HEK293T (cell line): ENCODE measurements around the gene SPTLC3.

Experiments used
- FOXA1 ChIP-seq: fragments of 450-650 bp; IDR thresholded peaks from 2 replicates; pipeline ENCODE4 v1.6.1; 2016; ENCODE audit warnings: mild to moderate bottlenecking
- HDGF ChIP-seq: fragments of 450-650 bp; IDR thresholded peaks from 2 replicates; pipeline ENCODE4 v1.6.1; 2017; ENCODE audit warnings: antibody characterized with exemption, borderline replicate concordance
- NFRKB ChIP-seq: fragments of 450-650 bp; IDR thresholded peaks from 2 replicates; pipeline ENCODE4 v1.6.1; 2016; ENCODE audit warnings: mild to moderate bottlenecking, moderate library complexity
- SP1 ChIP-seq: fragments of 450-650 bp; IDR thresholded peaks from 2 replicates; pipeline ENCODE4 v1.6.1; 2017
- SUZ12 ChIP-seq: fragments of 450-650 bp; IDR thresholded peaks from 2 replicates; pipeline ENCODE4 v1.6.1; 2016; ENCODE audit warnings: mild to moderate bottlenecking
- TARDBP ChIP-seq: fragments of 450-650 bp; IDR thresholded peaks from 2 replicates; pipeline ENCODE4 v1.6.1; 2016

GRCh38 chr20:13216533-13216932 is 207.8 kb downstream of the SPTLC3 start:
- TF ChIP-seq HDGF (no peak), FOXA1 (no peak), SP1 (no peak), NFRKB (no peak), SUZ12 (no peak), TARDBP (no peak)
